ENCODE results near the gene MRPL28.
"Not testable (repeated sequence)": the region's sequence is repeated elsewhere in the genome, so short reads cannot be mapped to it uniquely, and the experiment has no call there.

The MRPL28 gene

GRCh38 chr16:359067-359763 lies 11.1 kb downstream of the MRPL28 start:
- DNase-seq (ENCODE audit: low spot score) = no peak

- no peak for DNase-seq (ENCODE audit: low spot score)
These were observed 13.6 kb downstream of the MRPL28 start for GRCh38 chr16:356741-357140.

- DNase-seq (ENCODE audit: low spot score) = no peak
These were observed 15.3 kb downstream of the MRPL28 start for GRCh38 chr16:354971-355461.

GRCh38 chr16:354291-354881 lies 16.0 kb downstream of the MRPL28 start:
- DNase-seq (ENCODE audit: low spot score) = no peak

GRCh38 chr16:353404-354290 lies 16.7 kb downstream of the MRPL28 start:
- DNase-seq (ENCODE audit: low spot score) = no peak

GRCh38 chr16:352547-353403 lies 17.6 kb downstream of the MRPL28 start, which contains the start of gene AXIN1:
Gene AXIN1, minus strand, starts transcription at chr16:352723. Its CDS starts 5,698 bp downstream, at chr16:347025.
- peak; percentile 69 for DNase-seq (ENCODE audit: low spot score)

- DNase-seq (ENCODE audit: low spot score) = no peak
These were observed 18.4 kb downstream of the MRPL28 start for GRCh38 chr16:351804-352520.

GRCh38 chr16:350203-350602 lies 20.1 kb downstream of the MRPL28 start:
- no peak for DNase-seq (ENCODE audit: low spot score)

- DNase-seq (ENCODE audit: low spot score) = no peak
These were observed 21.1 kb downstream of the MRPL28 start for GRCh38 chr16:349211-349610.

GRCh38 chr16:348495-348894 lies 21.8 kb downstream of the MRPL28 start:
- DNase-seq (ENCODE audit: low spot score) = not testable (repeated sequence)

- DNase-seq (ENCODE audit: low spot score) = no peak
These were observed 23.1 kb downstream of the MRPL28 start for GRCh38 chr16:347203-347602.

GRCh38 chr16:346587-346986 lies 23.8 kb downstream of the MRPL28 start:
- no peak for DNase-seq (ENCODE audit: low spot score)

- DNase-seq (ENCODE audit: low spot score) = no peak
These were observed 24.6 kb downstream of the MRPL28 start for GRCh38 chr16:345772-346171.

- DNase-seq (ENCODE audit: low spot score) = no peak
These were observed 27.7 kb downstream of the MRPL28 start for GRCh38 chr16:342455-343213.

- DNase-seq (ENCODE audit: low spot score) = not testable (repeated sequence)
These were observed 28.4 kb downstream of the MRPL28 start for GRCh38 chr16:341974-342336.

- not testable (repeated sequence) for DNase-seq (ENCODE audit: low spot score)
These were observed 29.0 kb downstream of the MRPL28 start for GRCh38 chr16:341095-341973.

- no peak for DNase-seq (ENCODE audit: low spot score)
These were observed 29.8 kb downstream of the MRPL28 start for GRCh38 chr16:340370-341091.

- no peak for DNase-seq (ENCODE audit: low spot score)
These were observed 30.7 kb downstream of the MRPL28 start for GRCh38 chr16:339680-340079.

All from HuH-7 (cell line).